ENCODE data around the gene NPAS3. TPM values are rescaled to one million over a fixed set of nuclear protein-coding genes. Genes with fewer than 3 reads are reported as not detected.

NPAS3 gene
- total RNA-seq, 4 donors from 2014 or later, result 1.9 to 10.6 (median 2.2) TPM

DNA sequence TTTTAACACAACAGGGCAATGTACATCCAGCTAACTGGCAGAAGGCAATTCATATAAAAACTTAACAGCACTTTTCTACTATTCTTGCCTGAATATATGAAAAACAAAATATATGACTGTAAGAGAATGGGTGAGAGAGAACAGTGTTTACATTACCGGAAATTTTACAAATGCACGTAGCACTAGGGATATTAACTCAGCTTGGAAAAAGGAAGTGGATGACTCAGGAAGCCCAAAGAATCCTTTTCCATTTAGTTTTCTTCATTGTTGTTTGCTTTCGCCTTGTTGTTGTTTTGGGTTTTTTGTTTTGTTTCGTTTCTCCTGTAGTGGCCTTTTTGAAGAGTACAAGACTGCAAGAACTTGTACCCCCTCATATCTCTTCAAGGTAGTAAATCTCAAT lies 716.7 kb downstream of the NPAS3 start:
- Histone ChIP-seq H3K27ac (no peak overlapping the region), H3K4me1 (no peaks in the 10 kb centered on the region), H3K27me3 (no peaks in the 10 kb centered on the region), H3K4me3 (no peak overlapping the region), H3K36me3 (no peaks in the 10 kb centered on the region), H3K9me3 (no peaks in the 10 kb centered on the region)
- ATAC-seq, result no peak
- WGBS, 2 donors (ENCODE audit: low coverage in 1 of 2), result 62 to 74% methylated on average over 4 of the region's 4 CpGs
- TF ChIP-seq POLR2AphosphoS5 (IDR thresholded peaks at IDR 0.05), result no peak
- TF ChIP-seq EP300 (IDR thresholded peaks at IDR 0.05), result no peak
- TF ChIP-seq POLR2A (IDR thresholded peaks at IDR 0.05), result no peak
- TF ChIP-seq, protein P1, sequence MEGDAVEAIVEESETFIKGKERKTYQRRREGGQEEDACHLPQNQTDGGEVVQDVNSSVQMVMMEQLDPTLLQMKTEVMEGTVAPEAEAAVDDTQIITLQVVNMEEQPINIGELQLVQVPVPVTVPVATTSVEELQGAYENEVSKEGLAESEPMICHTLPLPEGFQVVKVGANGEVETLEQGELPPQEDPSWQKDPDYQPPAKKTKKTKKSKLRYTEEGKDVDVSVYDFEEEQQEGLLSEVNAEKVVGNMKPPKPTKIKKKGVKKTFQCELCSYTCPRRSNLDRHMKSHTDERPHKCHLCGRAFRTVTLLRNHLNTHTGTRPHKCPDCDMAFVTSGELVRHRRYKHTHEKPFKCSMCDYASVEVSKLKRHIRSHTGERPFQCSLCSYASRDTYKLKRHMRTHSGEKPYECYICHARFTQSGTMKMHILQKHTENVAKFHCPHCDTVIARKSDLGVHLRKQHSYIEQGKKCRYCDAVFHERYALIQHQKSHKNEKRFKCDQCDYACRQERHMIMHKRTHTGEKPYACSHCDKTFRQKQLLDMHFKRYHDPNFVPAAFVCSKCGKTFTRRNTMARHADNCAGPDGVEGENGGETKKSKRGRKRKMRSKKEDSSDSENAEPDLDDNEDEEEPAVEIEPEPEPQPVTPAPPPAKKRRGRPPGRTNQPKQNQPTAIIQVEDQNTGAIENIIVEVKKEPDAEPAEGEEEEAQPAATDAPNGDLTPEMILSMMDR (IDR thresholded peaks at IDR 0.05), result no peak

DNA sequence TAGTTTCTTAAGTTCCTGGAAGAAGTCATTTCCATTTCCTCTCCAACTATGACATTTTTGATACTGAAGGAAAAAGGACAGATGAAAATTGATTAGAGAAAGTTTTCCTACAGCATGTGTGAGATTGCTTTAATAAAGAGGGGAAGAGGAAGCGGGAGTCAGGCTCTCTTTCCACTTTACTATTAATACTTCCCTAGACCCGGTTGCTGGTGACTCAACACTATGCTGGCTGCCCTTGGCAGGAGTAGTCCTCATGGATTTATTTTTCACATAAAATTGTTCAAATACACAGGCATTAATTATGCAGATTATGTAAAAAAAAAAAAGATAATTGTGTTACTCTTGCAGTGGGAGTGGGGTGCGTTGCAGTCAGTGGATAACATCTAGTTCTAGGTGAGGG lies 718.8 kb downstream of the NPAS3 start:
- Histone ChIP-seq H3K4me3 (no peak overlapping the region), H3K27ac (no peak overlapping the region), H3K4me1 (no peaks in the 10 kb centered on the region), H3K27me3 (no peaks in the 10 kb centered on the region), H3K9me3 (no peaks in the 10 kb centered on the region), H3K36me3 (no peaks in the 10 kb centered on the region)
- ATAC-seq, result no peak
- 43 to 54% methylated on average over 2 to 3 of the region's 3 CpGs for WGBS, 2 donors (ENCODE audit: low coverage in 1 of 2)
- TF ChIP-seq POLR2AphosphoS5 (IDR thresholded peaks at IDR 0.05), result no peak
- TF ChIP-seq, protein P1 (IDR thresholded peaks at IDR 0.05), result no peak
- no peak for TF ChIP-seq POLR2A (IDR thresholded peaks at IDR 0.05)
- no peak for TF ChIP-seq EP300 (IDR thresholded peaks at IDR 0.05)

DNA sequence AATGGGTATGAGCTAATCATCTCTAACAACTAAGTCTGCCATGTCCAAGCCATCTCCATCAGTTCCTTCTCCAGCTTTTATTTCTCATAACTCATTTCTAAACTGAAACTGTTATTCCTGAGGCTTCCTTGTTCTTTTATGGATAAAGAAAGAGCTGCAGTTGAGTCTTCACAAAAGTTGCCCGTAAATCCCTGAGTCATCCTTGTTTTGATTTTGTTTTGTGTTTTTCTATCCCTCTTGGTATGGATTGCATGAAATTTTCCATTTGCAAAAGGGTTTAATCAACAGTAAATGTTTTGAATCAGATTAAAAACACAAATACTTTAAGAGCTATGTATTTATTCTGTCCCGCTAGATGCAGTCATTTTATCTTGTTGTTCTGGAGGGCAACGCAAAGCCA lies 721.6 kb downstream of the NPAS3 start:
- no peak overlapping the region for H3K4me3 ChIP-seq
- no peak for TF ChIP-seq POLR2AphosphoS5 (IDR thresholded peaks at IDR 0.05)
- TF ChIP-seq EP300 (IDR thresholded peaks at IDR 0.05), result no peak
- TF ChIP-seq, protein P1 (IDR thresholded peaks at IDR 0.05), result no peak
- TF ChIP-seq POLR2A (IDR thresholded peaks at IDR 0.05), result no peak
- peaks cover 0 to 4% (median 0%) of the 10 kb centered on the region in 3 donors for H3K9me3 ChIP-seq
- 89 to 94% methylated on average over 3 of the region's 3 CpGs for WGBS, 2 donors (ENCODE audit: low coverage in 1 of 2)
- H3K27ac ChIP-seq, result no peak overlapping the region
- no peaks in the 10 kb centered on the region for H3K4me1 ChIP-seq
- no peaks in the 10 kb centered on the region for H3K27me3 ChIP-seq
- no peaks in the 10 kb centered on the region for H3K36me3 ChIP-seq
- ATAC-seq, result no peak

DNA sequence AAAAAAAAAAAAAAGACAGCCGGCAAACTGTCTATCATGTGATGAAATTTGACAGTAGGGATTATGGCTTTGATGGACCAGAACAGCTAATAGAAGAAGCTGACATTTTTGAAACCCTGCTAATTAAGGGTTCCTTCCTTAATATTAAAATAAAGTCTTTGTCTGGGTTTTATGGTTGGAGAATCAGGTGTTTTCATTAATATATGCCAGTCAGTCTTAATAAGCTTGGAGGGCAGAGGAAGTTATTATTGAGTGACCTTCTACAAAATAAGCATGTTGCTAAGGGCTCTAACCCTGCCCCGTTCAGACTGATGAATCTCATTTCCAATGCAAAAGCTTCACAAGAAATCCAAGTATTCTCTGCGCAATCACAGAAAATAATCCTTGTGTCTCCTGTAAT lies 722.4 kb downstream of the NPAS3 start:
- Histone ChIP-seq H3K9me3 (peaks cover 0 to 4% (median 0%) of the 10 kb centered on the region in 3 donors), H3K36me3 (no peaks in the 10 kb centered on the region), H3K27ac (no peak overlapping the region), H3K27me3 (no peaks in the 10 kb centered on the region), H3K4me3 (no peak overlapping the region), H3K4me1 (no peaks in the 10 kb centered on the region)
- ATAC-seq, result no peak
- TF ChIP-seq POLR2AphosphoS5 (IDR thresholded peaks at IDR 0.05) (no peak), POLR2A (IDR thresholded peaks at IDR 0.05) (no peak), EP300 (IDR thresholded peaks at IDR 0.05) (no peak)
- TF ChIP-seq, protein P1 (IDR thresholded peaks at IDR 0.05), result no peak
- WGBS, 2 donors (ENCODE audit: low coverage in 1 of 2), result 81 to 88% methylated on average over 3 of the region's 3 CpGs

DNA sequence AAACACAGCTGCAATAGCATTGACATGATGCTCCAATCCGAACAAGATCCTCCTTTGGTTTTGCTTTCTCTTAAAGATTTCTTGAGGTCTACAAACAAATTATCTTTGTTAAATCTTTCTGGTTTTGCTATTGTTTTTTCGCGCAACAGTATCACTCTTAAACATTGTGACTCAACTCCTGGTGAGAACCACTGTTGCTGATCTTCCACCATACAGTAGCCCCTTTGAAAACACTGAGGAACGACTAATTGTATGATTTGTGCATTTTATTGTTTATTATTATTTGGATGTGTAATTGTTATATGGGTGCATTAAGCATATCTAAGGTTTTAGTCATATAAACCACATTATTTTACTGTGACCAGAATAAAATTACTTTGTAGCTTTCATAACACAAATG lies 729.4 kb downstream of the NPAS3 start:
- Histone ChIP-seq H3K27ac (no peak overlapping the region), H3K36me3 (no peaks in the 10 kb centered on the region), H3K9me3 (peaks cover 0 to 4% (median 0%) of the 10 kb centered on the region in 3 donors), H3K4me3 (no peak overlapping the region), H3K4me1 (no peaks in the 10 kb centered on the region), H3K27me3 (no peaks in the 10 kb centered on the region)
- ATAC-seq, result no peak
- WGBS, 2 donors (ENCODE audit: low coverage in 1 of 2), result 89 to 90% methylated on average over 4 of the region's 4 CpGs
- no peak for TF ChIP-seq POLR2AphosphoS5 (IDR thresholded peaks at IDR 0.05)
- TF ChIP-seq EP300 (IDR thresholded peaks at IDR 0.05), result no peak
- no peak for TF ChIP-seq POLR2A (IDR thresholded peaks at IDR 0.05)
- TF ChIP-seq, protein P1 (IDR thresholded peaks at IDR 0.05), result no peak
